HG02759 (cell line): ENCODE measurements around the gene STIP1.

Experiments
- ATAC-seq: cut with Tn5 transposase; IDR thresholded peaks from one replicate; pipeline ENCODE4 v1.9.1; 2021; ENCODE audit warnings: mild to moderate bottlenecking, moderate library complexity; ENCODE audit not compliant: unreplicated experiment

The STIP1 gene

DNA sequence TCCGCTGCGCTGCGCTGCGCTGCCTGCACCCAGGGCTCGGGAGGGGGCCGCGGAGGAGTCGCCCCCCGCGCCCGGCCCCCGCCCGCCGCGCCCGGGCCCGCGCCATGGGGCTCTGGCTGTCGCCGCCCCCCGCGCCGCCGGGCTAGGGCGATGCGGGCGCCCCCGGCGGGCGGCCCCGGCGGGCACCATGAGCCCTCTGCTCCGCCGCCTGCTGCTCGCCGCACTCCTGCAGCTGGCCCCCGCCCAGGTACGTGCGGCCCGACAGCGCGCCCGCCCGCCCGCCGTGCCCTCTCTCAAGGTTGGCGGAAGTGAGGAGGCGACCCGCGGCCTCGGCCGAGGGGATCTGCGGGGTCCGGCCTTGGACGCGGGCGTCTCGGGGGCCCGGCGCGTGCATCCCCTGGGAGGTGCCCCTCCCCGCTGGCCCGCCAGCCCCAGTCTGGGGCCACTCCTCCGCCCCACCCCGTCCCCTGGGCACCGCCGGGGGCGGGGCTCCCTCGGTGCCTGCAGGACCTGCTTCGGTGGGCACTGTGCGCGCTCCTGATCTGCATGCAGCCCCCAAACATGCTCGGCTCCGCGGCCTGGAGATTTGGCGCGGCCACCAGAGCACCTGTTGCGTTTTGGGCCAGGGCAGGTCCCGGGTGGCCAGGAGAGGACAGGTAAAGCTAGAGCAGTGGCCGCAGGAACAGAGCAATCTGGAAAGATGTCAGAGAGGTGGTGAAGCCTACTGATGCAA, 48.8 kb downstream of the STIP1 start:
- ATAC-seq, result peak; percentile 37

DNA sequence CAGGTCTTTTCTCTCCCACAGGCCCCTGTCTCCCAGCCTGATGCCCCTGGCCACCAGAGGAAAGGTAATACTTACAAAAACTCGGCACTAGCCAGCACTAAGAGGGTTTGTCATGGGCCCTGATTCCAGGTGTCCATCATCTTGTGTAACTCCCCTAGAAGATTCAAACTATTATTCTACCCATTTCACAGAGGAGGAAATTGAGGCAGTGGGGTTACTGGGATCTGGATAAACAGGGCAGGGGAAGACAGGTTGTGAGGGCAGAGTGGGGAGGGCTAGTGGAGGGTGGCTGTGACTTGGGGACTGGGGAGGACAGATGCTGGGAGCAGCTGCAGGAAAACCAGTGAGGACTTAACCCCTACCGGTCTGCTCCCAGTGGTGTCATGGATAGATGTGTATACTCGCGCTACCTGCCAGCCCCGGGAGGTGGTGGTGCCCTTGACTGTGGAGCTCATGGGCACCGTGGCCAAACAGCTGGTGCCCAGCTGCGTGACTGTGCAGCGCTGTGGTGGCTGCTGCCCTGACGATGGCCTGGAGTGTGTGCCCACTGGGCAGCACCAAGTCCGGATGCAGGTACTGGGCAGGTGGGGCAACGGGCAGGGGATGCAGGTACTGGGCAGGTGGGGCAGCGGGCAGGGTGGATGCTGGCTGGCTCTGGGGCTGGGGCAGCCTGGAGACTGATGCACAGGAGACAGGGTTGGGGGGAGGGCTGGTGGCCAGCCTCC, 49.6 kb downstream of the STIP1 start:
- no peak for ATAC-seq

DNA sequence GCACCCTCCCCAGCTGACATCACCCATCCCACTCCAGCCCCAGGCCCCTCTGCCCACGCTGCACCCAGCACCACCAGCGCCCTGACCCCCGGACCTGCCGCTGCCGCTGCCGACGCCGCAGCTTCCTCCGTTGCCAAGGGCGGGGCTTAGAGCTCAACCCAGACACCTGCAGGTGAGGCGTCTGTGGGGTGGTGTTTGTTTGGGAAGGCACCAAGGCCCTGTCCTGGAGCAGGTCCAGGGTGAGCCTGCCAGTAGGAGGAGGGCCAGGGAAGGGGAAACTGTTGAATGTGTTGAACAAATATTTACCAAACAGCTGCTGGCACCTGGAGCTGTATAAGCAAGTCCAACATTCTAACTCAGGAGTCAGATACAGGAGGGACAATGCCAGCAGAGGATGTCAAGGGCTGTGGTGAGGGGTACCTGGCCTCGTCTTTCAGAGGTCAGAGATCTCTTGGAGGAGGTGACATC, 51.5 kb downstream of the STIP1 start:
- ATAC-seq, result no peak

DNA sequence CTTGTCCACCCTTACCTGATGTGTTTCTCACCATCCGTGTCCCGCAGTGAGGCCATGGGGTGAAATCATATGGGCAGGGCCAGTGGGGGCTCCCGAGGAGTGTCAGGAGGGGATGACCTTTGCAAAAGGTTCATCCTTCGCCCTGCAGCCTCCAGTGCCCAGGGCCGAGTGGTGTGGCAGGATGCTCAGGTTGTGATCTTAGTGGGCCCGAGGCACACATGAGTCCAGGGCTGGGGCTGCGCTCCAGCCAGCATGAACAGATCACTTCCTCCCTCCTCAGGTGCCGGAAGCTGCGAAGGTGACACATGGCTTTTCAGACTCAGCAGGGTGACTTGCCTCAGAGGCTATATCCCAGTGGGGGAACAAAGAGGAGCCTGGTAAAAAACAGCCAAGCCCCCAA, 52.1 kb downstream of the STIP1 start:
- no peak for ATAC-seq

DNA sequence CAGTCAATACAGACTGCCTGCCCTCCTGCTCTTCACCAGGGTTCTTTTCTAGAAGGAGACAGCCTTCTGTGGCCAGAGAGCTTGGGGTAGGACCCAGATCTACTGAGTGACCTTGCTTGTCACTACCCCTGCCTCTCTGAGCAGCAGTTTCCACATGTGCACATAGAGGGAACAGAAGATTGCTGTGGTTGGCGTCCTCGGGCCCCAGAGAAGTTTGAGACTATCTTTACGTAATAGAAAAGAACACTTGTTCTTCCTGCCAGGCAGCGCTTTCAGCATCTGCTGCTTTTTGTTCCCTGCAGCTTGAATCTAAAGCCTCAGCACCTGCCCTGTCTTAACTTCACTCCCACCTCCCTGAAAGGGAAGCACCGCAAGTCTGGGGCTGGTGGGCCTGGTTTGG, 53.0 kb downstream of the STIP1 start:
- ATAC-seq, result no peak

DNA sequence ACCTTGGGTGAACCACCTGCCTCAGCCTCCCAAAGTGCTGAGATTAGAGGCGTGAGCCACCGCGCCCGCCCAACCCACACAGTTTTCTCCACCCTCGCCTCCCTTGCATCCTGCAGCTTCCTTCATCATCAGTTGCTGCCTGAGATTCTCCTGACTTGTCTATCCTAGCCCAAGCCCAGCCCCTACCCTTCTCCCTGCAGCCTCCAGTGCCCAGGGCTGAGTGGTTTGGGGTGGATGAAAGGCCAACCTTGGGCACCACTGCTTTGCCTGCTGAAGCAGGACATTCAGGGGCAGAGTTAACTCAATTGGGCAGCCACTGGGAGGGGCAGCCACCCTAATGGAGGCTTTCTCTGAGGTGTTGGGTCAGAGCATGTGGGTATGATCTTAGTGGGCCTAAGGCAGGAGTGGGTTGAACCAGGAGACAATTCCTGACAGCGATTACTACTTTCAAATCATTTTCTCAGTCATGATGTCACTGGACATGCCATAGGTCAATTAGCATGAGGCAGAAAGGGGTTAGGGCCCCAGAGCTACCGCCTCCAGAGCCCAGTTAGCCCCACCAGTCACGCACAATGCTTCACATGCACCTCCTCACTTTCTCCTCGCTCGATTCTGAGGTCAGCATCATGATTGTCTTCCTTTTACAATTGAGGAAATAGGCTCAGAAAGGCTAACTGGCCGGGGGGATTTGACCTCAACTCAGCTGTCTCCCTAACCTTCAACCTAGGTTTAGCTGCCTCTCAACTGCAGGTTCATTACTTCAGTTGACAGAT, 53.9 kb downstream of the STIP1 start:
- no peak for ATAC-seq

DNA sequence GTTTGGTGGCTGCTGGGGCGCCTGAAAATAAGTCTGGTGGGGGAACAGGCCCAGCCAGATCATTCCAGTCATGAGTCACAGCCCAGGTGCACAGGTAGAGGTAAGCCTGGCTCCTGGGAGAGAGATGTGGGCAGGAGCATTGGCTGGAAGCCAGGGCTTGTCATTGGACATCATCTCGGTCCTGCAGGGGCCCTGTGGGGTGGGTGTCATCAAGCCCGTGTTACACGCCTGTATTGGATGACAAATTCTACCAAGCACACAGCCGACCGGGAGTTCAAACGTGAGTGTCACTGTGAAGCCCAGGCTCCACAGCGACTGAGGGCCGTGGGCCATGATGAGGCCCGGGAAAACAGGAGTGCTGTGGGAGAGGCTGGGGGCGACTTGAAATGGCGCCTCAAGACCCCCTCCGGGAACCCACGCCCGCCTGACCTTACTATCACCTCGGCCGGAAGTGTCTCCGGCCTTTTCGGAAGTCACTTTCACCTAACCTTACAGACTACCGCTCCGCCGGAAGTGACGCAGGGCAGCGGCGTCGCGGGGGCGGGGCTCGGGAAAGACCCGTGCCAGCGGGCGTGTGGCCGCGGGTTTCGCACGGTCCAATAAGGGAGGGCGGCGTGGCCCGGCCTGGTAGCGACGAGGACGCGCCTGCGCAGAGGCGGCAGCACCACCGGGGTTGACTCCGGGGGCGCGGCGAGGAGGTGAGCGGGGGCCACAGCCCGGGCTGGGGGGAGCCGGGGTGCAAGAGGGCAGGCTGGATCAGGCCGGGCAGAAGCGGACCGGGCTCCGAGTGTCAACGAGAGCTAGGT, 54.7 kb downstream of the STIP1 start, which contains the start of gene FKBP2:
FKBP2 (plus strand) TSS at position 661 of the 806 bp plus-strand sequence. CDS start 1,293 bp downstream, outside the sequence.
- peak; percentile 60 for ATAC-seq

DNA sequence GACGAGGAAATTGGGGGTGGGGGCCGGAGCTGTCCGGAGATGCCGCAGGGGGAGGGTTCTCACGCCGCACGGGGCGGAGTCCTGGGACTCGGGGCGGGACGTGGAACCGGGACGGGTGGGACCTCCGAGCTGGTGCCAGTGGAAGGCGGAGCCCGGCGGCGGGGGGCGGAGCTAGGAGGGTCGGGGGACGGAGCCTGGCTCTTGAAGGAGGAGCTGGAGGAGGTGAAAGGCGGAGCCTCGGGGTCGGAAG, 55.2 kb downstream of the STIP1 start:
- ATAC-seq, result peak; percentile 71

DNA sequence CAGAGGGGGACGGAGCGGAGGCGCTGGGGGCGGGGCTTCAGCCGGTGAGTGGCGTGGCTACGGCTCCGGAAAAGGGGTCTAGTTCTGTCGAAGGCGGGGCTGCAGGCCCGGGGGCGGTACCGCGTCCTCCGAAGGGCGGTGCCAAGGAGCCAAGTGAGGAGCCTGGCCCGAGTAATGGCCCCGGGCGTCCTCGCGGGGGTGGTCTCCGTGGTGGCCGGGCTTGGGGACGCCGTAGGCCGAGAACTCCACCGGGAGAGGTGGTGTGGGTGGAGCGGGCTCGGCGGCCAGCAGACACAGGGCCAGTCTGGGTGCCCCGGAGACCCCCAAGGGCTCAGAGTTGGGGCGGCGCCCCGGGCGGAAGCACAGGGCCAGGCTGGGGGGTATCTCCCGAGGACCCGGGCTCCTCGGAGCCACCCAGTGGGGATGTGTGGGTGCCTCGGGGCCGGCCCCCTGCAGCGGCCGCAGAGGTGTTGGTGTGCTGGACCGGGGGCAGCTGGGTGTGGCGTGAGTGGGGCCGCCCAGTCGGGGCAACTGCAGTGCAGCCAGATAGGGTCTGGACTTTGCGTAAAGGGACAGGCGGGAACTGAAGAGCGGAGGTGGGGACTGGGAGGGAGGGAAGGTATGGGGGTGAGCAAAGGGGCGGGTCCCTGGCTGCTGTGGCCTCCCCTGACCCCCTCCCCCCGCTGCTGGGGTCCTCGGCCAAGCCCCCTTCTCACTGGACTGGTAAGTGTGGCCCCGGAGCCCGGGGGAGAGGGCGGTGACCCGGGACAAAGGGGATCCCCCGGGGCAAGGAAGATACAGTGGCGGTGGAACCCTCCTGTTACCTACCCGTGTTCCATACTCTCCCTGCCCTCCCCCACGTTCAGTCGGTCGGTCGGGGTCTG, 55.8 kb downstream of the STIP1 start:
- ATAC-seq, result peak; percentile 4

DNA sequence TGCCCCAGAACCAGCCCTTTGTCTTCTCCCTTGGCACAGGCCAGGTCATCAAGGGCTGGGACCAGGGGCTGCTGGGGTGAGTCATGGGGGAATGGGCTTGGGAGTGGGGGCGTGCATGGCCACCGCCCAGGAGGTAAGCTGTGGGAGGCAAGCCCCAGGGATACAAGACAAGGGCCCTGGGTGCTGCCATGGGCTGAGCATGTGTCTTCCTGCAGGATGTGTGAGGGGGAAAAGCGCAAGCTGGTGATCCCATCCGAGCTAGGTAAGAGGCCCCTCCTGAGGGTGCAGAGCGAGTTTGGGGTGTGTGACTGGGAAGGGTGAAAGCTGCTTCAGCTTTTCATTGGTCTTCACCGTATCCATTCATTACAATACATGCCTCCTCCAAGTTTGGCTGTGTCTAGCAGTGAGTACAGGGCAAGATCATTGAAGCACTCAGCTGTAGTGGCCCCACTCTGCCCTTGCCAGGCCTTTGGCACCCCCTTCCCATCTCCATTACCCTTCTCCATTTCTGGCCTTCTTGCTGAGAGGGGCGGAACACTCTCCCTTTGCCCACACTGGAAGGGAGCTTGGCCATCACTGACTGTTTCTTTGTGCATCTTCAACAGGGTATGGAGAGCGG, 57.4 kb downstream of the STIP1 start:
- ATAC-seq, result no peak

DNA sequence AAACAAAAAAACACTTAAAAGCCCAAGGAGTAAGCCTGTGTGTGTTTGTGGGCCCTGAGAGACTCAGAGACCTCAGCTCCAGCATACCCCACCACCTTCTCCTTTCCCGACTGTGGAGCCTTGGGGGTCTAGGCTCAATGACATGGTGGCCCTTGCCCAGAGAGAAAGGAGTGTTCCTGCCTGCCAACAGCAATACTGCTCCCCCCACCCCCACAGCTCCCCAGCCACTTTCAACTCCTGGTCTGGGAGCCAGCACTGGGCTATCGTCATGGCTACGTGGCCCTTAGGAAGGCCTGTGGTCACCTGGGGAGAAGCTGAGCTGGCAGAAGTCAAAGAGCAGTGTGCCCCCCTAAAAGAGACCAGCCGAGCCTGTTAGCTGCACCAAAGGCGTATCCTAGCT, 58.1 kb downstream of the STIP1 start:
- ATAC-seq, result no peak

DNA sequence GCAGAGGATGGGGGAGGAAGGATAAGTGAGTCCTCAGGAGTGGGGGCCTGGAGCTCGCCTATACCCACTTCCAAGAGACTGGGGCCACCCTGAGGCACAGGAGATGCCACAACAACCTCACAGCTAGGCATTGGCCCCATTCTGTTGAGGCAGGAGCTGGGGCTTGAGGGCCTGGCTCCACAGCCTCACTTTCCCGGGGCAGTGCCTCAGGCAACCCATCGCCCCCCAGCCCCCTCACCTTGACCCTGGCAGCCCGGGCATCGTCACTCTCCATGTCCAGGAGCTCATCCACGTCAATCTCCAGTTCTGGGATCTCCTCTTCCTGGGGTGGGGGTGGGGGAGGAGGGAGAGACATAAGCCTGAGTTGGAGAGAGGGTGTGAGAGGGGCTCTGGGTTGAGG, 59.0 kb downstream of the STIP1 start:
- no peak for ATAC-seq

DNA sequence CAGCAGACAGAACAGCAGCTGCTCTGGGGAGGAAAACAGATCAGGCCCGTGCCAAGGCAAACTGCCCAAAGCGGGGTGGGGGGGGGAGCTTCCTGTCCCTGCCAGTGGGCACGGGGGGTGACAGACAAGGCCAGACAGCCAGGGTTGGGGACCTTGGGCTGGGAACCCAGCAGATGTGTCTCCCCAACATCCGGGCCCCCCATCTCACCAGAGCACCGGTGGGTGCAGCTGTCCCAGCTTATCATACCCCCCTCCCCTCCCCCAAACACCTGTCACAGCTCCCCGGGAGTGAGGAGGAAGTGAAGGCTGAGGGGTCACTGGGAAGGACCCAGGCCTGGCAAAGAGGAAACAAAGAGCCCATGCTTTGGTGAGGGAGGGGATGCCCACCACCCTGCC, 59.4 kb downstream of the STIP1 start:
- no peak for ATAC-seq

DNA sequence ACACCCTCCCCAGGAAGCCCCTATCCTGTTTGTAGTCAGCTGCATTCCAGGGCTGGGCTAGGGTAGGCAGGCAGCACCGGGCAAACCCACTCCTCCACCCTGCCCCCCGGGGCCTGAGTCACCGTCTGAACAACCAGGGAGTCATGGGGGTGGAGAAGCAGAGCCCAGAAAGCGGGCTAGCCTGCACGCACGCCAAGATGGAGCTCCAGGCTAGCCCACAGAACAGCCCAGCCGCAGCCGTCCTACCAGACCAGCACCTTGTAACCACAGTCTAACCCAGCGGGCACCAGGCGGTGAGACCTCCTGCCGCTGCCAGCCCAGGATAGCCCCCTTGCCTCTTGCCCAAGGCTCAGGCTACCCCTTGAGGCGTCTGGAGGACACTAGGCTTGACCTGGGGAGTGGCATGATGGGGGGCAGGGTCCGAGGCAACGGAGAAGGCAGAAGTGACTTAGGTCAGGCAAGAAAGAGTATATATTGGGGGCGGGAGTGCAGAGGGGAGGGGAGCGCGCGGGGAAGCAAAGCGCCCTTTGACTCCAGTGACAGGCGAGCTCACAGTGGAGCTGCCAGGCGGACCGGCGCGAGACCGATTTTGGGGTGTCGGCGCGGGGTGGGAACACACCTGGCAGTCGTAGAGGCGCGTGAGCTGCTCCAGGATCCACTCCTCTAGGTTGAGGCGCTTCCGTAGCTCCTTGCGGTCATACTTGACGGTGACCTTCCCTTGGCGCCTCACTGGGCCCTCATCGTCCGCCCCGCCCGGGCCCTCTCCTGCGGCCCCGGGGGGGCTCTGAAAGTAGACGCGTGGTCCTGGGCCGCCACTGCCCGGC, 60.0 kb downstream of the STIP1 start:
- ATAC-seq, result no peak

DNA sequence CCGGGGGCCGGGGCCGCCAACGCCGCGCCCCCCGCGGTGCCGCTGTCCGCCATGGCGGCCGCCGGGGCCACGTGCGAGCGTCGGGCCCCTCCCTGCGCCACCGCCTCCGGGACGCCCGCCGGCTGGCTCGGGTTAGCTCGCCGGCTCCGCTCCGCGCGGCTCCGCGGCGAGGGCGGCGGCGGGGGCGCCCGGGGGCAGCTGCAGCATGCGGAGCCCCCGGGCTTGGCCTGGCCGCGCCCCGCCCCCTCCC, 60.6 kb downstream of the STIP1 start:
- peak; percentile 22 for ATAC-seq

DNA sequence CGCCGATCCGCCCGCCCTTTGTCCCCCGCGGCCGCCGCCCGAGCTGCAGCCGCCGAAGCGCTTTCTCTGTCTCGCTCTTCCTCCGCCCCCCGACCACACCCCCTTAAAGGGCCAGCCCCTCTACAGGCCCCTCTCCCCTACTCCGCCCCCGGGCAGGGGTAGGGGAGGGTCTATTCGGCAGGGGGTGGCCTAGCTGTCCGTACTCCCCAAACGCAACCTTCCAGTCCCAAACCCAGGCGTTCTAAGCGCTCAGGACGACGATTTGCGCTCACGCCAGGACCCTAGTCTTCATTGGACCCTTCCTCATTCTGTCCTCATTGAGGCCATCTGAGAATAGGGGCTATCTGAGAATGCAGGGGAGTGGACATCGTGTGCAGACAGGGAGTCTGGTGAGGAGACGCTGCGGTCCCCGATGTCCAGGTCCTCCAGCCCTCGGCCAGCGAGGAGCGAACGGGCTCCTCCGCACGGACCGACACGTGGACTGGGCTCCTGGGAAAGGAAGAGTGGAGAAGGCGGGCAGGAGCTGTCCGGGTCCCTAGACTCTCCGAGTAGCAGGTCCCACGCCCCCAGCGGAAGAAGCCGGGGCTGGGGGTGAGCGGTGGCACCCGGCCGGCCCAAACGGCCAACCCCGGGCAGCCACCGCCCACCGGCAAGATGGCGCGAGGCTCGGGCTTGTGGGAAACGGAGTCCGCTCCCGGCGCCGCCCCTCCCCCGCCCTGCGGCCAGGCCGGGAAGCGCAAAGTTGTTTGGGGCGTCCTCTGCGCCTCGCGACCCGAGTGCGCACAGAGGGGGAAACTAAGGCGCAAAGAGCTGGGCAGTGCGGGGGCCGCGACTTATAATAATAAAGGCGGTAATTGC, 61.1 kb downstream of the STIP1 start, which contains the start of gene PPP1R14B:
PPP1R14B (minus strand) TSS at position 73 of the 858 bp plus-strand sequence. CDS start 270 bp downstream, outside the sequence.
- peak; percentile 40 for ATAC-seq

DNA sequence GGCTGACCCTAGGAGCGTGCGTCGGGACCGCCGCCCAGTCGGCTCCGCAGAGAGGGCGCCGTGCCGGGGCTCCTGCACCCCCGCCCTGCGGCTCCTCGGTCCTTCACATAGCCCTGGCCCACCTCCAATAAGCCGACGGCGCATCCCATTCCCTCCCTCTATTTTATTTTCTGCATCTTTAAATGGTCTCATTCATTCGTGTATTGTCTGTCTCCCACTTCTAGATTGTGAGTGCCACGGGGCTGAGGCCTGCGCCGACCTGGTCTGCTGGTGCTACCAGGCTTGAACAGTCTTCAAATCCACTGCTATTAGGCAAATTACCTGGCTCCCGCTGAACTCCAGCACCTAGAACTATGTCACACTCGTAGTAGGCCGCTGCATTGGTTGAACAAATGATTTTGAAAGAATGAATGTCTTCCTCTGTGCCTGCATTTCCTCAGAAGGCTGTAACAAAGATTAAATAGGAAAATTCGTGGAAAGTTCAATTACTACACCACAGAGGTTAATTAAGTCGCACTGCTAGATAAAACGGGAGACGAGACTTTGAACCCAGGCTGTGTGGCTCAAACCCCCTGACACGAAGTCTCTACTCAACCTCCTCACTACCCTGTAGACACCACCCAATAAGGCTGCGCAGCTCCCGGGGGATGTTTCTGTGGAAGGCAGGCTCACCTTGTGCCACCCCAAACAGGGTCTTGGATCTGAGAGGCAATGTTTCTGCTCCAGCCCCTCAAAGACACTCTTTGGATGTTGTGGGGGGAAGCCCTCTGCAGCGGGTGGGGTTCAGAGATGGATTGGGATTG, 62.0 kb downstream of the STIP1 start:
- ATAC-seq, result no peak
